SH-SY5Y (cell line): Measurements from ENCODE around the gene UBE2G2.

Source experiments
- GATA2 ChIP-seq: IDR thresholded peaks from 2 replicates; pipeline ENCODE4 v1.6.1; 2011; ENCODE audit warnings: mild to moderate bottlenecking, low read depth, low read length
- GATA3 ChIP-seq: IDR thresholded peaks from 2 replicates; pipeline ENCODE4 v1.6.1; 2011; ENCODE audit warnings: low read depth, mild to moderate bottlenecking, low read length, moderate library complexity

GRCh38 chr21:44840771-44841170, 39.2 kb upstream of the UBE2G2 start:
- TF ChIP-seq GATA2 (no peak), GATA3 (no peak)
